Esophagus squamous epithelium (tissue), 4 donors: ENCODE measurements around the gene BRD7.

Experiments used
- POLR2A ChIP-seq, 4 donors: fragments of 450-650 bp; IDR thresholded peaks; one replicate each; pipeline ENCODE4 v1.6.1; 2017; ENCODE audit warnings: antibody characterized with exemption in 4 of 4, mild to moderate bottlenecking in 4 of 4, moderate library complexity in 3 of 4
- TF ChIP-seq, protein P1 (sequence below), 6 experiments: fragments of 450-650 bp in 4 of 6; fragments of 200-600 bp in 2 of 6; sonication (generic) in 2 of 6; IDR thresholded peaks; one replicate each; pipeline ENCODE4 v1.5.1; 2016 to 2019; ENCODE audit warnings: antibody characterized with exemption in 6 of 6, mild to moderate bottlenecking in 4 of 6, moderate library complexity in 4 of 6

DNA sequence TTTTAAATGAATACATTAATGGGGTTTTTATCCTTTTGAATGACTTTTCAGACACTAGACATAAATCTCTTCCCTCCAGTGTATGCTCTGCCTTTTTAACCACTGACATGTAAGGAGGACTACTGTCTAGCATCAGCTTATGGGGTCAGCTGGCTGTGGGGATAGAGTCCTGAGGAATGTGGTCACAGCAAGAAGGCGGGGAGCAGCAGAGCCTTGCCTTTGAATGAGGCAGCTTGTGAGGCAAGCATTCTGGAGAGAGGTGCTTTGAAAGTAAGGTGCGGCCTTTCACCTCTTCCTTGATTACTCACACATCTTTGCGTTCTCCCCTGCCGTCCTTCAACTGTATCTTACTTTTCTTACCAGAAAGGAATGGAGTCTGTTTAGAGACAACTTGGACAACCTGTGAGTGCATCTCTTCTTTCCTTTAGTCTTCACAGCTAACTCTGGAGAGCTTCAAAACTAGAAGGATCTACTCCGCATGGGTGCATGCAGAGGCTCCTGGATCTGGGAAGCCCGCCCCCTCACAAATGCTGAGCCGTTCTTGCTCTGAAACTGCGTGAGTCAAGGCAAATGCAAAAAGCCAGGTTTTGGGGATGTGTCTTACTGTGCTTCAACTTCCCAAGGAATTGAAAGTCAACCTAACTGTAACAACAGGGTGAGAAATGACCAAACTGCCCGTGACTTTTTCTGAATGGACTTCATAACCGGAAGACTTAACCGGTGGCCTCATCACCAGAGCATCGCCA lies 52.5 kb downstream of the BRD7 start:
- no peak for TF ChIP-seq POLR2A (IDR thresholded peaks at IDR 0.05)
- TF ChIP-seq, protein P1, sequence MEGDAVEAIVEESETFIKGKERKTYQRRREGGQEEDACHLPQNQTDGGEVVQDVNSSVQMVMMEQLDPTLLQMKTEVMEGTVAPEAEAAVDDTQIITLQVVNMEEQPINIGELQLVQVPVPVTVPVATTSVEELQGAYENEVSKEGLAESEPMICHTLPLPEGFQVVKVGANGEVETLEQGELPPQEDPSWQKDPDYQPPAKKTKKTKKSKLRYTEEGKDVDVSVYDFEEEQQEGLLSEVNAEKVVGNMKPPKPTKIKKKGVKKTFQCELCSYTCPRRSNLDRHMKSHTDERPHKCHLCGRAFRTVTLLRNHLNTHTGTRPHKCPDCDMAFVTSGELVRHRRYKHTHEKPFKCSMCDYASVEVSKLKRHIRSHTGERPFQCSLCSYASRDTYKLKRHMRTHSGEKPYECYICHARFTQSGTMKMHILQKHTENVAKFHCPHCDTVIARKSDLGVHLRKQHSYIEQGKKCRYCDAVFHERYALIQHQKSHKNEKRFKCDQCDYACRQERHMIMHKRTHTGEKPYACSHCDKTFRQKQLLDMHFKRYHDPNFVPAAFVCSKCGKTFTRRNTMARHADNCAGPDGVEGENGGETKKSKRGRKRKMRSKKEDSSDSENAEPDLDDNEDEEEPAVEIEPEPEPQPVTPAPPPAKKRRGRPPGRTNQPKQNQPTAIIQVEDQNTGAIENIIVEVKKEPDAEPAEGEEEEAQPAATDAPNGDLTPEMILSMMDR (IDR thresholded peaks at IDR 0.05), result no peak
